CD4-positive, alpha-beta T cell treated with Interleukin-2 at 100 ng/mL for 4 hours (primary cell): ENCODE results near the gene HSPA12B.

Source experiments
- DNase-seq: peaks from one replicate; pipeline ENCODE4 v3.0.0-alpha.2; 2020; ENCODE audit warnings: low spot score

The HSPA12B gene

DNA sequence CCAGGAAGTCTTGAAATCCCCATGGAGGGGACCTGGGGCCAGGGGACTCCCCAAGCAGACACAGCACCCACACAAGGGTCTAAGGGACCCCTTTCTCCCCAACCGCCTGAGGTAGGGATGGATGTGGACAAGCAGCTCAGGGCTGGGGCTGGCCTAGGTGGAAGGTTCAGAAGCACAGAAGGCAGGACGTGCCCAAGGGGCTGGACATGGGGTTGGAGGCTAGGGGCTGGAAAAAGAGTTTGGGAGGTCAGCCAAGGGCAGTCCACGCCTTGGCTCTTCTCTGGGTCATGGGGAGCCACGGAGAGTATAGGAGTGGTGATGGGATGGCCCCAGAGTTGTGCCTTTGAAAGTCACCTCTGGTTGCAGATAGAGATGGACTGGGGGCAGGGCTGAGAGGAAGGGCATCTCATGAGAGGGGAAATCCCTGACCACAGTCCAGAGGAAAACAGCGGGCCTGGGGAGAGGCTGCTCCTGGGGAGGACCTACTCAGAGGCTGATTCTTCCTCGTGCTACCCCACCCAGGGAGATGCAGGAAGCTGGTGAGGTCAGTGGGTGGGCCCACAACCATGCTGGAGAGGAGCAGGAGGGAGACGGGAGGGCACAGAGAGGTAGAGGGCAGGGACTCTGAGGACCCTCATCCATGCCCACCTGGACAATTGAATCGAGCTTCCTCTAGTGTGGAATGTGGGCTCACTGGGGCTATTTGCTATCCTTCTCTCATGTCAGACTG lies 2.5 kb upstream of the HSPA12B start:
- DNase-seq: no peak

DNA sequence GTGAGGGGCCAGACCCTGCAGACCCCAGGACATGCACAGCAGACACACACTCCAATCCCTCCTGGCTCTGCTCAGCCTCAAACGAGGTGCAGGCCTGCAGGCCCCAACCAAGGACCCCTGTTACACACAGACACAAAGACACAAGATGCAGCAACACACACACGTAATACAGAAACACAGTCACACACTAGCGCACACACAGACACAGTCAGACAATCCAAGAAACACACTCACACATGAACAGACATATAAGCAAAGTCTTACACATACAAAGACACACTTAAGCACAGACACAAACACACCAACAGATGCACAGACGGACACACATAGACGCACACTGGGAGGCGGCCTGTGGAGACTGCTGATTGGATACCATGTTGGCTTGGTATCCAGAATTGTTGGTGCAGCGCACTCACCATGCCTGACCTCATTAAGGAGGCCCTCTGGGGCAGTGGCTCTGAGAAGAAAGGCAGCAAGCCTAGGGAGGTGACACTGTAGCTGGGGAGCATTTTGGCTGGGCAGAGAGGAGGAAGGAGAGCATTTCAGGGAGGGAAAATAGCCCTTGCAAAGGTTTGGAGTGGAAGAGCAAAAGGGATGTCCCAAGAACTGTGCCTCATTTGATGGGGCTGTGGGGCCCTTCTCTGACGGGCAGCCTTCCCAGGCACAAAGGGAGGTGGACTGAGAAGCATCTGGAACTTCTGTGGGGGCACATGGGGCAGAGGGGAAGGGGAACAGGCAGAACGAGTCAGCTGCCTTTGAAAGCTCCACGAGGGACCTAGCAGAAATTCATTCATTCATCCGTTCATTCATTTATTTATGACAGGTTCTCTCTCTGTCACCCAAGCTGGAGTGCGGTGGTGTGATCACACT lies 1.4 kb upstream of the HSPA12B start:
- DNase-seq: no peak

DNA sequence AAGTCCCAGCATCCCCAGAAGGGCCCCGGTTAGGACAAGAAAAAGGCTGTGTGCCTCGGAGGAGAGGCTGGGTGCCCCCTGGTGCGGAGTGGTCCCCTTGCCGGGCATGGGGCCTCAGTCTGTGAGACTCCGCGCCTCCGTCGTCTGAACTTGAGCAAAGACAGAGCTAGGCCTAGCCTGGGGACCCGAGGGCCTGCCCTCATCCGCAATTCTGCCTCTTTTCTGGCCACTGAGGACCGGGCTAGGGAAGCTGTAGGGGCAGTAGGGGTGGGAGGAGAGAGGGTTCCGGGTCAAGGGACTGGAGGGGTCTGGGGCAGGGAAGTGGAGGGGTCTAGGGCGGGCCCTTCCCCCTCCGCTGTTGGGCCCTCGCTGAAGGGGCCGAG lies 550 bp upstream of the HSPA12B start:
- DNase-seq: no peak

DNA sequence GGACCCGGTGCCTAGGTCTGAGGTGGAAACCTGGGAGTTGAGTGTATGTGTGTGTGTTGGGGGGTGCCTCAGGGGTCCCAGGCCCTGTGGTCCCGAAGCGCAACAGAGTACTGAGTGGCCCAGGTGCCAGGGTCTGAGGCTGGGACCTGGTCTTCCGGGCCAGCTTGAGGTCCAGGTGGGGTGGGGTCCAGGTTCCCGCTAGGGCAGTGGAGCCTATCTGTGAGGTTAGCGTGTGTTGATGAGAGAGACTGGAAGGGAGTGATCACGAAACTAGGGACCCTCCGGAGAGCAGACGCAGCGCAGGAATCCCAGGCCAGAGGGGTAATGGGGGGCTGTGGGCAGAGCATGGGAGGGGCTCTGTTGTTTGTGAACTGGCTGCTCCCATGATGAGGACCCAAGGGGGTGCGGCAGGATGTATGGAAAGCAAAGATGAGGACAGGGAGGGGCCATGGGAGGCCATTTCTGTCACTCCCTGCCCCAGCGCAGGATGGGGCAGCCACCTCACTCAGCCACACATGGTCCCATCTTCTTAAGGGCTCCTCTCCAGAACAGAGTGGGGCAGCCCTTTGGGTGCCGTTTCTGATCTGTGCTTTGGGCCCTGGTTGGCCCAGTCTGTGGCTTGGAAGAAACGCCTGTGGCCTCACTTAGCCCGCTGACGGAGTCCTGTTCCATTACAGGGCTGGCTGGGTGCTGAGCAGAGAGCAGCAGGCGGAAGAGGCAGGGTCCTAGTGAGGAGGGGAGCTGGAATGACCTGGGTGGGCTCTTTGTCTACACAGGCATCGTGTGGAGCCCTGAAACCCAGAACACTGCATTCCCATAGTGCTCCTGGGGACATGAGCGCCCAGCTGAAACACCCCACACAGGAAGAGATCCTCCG lies 872 bp downstream of the HSPA12B start:
- no peak for DNase-seq

DNA sequence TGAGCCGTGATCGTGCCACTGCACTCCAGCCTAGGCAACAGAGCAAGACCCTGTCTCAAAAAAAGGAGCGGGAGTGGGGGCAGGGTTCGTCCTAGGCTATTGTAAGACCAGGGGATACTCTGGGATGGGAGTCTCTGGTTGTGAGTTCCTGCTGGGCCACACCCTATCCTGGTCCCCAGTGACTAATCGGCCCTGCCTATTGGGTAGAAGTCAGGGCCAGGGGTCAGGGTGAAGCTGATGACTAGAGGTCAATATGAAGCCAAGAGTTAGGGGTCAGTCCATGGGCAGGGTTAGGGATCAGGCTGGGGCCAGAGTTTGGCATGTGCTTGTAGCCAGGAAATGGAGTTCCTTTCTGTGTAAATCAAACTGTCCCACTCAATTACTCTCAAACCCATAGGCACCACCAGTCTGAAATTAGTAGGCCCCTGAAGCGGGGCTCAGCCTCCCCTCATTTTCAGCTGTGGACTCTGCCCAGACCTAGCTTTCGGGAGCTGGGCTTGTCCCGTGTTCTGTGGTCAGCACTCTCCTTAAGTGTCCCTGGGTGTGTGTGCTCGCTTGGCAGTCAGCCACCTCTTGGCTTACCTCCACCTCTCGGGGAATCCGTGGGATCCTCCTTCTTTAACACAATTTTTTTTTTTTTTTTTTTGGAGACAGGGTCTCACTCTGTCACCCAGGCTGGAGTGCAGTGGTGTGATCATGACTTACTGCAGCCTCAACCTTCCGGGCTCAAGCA lies 1.8 kb downstream of the HSPA12B start:
- DNase-seq: no peak

DNA sequence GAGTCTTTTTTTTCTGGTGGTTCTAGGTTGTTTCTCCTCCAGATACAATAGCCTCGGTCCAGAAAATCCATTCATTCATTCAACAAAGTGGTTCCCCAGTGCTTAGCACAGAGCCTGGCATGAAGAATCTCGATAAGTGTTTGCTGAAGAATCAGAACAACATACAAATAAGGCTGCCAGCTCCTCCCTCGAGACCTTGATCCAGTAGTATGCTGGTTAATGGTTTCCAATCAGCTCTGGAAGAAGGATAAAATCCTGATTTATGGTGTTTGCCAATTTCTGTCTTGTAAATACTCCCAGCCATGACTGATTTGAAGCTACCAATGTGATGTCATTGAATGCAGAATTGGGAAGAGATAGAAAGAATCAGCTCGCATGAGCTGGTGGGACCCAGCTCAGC lies 3.3 kb downstream of the HSPA12B start:
- no peak for DNase-seq

DNA sequence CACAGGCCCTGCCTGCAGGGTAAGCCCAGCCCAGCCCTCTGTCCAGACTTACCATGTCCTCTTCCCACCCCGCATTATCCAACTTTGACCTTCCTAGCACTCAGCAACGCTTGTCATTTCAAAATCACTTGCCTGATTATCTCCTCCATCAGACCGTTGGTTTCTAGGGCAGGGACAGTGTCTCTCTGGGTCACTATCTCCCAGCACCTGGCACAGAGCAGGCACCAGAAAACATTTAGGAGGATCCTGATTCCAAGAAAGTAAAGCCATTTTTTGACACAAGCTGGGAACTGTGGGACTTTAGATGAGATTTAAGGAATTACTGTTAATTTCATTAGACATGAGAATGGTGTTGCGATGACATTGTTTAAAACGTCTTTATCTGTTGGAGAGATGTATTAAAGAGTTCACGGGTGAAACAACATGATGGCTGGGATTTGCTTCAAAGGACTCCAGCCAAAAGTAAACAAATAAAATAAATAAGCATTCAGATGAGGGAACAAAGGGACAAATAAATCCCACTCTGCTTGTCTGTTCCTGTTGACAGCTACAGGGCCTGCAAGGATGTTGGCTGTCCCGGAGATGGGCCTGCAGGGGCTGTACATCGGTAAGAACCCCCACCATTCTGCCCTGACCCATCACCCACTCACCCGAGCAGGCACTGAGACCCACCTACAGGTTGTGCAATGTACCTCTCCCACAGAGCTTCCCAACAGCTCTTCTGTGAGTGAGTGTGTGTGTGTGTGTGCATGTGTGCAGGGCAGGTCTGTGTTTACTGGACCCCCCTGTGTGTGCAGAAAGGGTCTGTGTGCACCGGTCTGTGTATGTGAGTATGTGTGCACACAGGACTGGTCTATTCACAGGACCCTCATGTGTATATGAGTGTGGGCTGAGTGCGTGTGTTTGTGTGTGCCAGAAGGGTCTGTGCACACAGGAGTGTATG lies 5.9 kb downstream of the HSPA12B start:
- DNase-seq: no peak

DNA sequence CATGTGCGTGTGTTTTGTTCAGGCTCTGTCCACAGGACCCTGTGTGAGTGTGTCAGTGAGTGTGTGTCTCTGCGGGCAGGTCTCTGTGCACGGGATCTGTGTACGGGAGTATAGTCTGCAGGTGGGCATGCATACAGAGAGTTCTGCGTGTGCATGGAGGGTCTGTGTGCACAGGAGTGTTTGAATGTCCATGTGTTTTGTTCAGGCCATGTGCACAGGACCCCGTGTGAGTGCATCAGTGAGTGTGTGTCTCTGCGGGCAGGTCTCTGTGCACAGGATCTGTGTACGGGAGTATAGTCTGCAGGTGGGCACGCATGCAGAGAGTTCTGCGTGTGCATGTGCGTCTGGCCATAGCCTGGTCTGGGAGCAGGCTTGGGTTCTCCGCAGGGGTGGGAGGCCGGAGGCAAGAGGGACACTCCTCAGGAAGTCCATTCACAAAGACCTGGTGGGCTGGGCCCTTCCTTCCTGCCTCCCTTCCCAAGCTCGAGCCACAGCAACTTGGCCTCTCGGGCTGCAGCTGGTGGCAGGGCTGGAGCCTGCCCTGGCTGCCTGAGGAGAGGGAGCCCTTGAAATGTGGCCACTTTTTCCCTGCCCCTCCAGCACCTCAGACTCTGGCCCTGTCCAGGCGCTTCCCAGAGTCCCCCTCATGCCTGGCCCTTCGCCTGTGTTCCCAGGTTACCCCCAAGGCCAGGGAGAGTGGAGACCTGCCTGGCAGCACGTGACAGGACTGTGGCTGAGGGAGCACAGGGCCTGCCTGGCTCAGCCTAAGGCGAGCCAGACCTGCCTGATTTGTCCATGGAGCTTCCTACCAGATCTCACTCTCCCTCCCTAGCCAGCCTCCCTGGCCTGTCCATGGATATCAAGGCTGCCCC lies 6.8 kb downstream of the HSPA12B start:
- DNase-seq: no peak

DNA sequence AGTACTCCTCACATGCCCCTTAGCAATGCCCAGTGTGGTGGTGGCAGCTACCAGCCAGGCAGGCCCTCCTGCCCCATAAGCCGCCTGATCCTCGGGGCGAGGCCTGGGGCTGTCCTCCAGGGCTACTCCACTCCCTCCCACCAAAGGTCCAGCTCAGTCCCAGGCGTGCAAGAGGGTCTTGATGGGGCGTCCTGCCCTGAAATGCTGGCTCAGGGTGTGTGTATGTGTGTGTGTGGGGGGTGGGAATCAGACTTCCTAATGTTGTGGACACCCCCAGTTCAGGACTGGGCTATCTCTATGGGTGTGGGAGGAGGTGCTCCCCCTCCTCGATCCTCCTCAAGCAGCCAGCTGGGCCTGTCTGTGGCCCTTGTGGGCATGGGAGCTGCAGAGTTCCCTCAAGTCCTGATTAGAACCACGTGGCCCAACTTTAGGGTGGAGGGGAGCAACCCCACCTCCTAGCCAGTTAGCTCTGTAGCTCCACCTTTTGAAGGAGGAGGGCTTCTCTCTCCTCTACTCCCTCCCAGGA lies 7.5 kb downstream of the HSPA12B start:
- no peak for DNase-seq

DNA sequence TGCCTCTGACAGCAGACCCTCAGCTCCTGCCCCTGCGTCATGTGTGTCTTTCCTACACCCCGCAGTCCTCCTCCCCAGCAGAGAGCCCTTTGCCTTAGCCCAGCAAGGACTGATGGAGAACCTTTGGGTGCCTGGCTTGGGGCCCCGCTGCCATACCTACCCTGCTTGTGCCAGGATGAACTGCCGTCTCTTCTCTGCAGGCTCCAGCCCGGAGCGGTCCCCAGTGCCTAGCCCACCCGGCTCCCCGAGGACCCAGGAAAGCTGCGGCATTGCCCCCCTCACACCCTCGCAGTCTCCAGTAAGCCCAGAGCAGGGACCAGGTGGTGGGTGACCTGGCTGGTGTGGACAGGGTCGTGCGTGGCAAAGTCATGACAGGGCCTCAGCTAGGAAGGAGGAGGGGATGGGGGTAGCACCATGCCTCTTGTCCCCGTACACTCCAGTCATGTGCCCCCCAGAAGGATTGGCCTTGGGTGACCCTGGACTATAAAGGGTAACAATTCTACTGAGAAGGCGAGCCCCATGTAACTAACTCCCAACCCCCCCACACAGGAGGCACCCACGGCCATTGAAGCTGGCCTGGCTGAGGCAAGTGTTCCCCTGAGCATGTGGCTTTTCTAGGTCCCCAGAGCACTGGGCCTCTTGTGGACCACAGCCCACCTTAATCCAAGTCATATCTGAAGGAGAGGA lies 8.3 kb downstream of the HSPA12B start:
- no peak for DNase-seq

DNA sequence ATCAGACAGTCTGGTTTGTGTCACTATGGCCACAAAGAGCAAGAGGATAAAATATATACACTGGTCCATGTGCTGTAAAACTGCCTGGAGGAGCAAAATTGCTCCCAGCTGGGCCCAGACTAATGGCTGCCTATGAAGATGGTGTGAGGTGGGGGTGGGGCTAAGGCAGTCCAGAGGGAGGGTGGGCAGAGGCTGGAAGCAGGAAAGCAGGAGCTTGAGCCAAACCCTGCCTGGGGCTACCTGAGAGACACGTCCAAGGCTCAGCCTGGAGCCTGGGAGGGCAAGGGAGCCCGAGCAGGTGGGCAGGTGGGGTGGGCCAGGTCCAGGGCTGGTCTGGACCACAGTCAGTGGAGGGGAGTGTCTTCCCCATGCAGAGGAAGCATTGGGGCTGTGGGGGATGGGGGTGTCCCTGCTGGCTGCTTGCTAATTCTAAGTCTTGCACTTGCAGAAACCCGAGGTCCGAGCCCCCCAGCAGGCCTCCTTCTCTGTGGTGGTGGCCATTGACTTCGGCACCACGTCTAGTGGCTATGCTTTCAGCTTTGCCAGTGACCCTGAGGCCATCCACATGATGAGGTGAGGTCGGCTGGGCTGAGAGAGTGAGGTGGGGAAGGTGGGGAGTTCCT lies 9.5 kb downstream of the HSPA12B start:
- no peak for DNase-seq

DNA sequence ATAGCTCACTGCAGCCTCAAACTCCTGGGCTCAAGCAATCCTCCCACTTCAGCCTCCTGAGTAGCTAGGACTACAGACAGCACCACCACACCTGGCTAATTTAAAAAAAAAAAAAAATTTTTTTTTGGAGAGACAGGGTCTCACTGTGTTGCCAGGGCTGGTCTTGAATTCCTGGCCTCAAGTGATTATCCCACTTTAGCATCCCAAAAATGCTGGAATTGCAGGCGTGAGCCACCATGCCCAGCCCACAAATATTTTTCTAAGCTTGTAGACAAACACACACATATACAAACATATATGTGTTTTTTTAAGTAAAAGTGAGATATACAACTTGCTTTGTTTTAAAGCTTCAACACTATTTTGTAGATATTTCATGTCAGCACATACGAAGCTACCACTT lies 10.8 kb downstream of the HSPA12B start:
- no peak for DNase-seq

DNA sequence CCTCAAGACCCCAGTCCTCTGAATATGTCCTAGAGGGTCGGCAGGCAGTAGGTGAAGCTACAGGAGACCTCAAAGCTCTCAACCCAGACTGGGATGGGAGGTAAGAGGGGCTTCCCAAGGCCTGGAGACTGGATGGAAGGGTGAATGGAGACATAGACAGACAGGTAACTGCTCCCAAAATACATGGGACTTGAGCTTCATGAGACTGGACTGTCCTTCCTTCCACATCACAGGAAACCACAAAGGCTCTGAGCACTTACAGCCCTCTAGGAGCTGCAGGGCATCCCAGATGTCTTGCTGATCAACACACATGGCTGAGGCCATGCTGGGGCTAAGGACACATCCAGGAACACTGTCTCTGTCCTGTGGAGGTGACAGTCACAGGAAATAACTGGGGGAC lies 11.6 kb downstream of the HSPA12B start:
- DNase-seq: no peak

DNA sequence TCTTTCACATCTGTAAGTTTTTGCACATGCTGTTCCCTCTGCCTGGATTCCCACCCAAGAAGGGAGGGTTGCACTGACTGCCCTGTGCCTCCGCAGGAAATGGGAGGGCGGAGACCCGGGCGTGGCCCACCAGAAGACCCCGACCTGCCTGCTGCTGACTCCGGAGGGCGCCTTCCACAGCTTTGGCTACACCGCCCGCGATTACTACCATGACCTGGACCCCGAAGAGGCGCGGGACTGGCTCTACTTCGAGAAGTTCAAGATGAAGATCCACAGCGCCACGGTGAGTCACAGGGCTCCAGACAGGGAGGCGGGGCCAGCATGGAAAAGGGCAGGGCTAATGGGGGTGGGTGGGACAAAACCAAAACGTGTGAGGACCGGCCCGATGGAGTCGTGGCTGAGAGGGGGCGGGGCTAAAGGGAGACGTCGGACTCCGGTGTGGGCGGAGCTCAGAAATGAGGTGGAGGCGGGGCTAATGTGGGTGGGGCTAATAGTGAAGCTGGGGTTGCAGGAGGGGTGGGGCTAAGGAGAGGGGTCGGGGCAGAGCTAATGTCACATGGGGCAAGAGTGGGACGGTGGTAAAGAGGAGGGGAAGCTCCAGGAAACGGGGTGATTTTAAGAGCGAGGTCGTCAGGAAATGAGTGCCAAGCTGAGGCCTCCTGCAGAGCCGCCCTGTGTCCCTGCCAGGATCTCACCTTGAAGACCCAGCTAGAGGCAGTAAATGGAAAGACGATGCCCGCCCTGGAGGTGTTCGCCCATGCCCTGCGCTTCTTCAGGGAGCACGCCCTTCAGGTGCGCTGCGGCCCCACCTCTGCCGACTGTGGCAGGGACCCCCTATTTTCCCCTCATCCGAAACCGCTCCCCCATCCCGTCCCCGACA lies 12.6 kb downstream of the HSPA12B start:
- peak; percentile 78 for DNase-seq

DNA sequence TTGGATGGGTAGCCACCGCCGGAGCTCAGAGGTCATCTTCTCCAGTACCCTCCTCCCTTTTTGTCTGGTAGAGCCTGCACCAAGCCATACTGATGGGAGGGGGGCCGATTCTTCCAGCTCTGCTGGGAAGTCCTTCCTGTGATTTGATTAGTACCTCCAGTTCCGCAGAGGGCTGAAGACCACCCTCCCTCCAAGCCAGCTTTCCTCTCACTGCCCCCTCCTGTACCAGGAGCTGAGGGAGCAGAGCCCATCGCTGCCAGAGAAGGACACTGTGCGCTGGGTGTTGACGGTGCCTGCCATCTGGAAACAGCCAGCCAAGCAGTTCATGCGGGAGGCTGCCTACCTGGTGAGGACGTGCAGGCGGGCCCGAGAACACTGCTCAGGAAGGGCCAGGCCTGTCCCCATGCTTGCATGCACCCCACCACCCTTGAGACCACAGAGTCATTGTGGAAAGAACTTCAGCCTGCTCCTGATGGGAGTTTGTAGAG lies 13.2 kb downstream of the HSPA12B start:
- DNase-seq: no peak

DNA sequence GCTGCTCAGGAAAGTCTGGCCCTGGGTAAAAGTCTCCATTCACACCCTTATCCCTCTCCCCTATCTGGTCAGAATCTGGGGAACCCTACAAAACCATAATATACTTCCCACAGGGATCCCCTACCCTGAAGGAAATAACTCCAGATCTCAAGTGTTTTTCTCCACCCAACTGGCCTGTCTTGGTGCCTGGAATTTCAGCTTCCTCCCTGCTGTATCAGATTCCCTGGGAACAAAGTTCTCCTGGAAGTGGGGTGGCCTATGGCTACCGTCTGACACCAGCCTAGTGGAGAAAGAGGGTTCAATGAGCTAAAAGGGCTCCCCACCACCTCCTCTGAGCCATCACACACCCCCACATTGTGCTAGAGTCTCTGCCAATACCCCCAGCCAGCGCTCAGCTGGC lies 15.0 kb downstream of the HSPA12B start:
- DNase-seq: no peak

DNA sequence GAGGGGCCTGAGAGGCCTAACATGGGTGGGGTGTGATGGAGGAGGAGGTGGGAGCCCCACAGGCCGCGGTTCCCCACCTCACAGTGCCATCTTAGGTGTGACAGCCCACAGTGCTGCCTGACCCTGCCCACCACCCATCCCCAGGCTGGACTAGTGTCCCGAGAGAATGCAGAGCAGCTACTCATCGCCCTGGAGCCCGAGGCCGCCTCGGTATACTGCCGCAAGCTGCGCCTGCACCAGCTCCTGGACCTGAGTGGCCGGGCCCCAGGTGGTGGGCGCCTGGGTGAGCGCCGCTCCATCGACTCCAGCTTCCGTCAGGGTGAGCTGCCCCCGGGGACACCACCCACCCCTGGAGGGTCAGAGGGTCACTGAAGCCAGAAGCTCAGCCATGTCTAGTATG lies 15.6 kb downstream of the HSPA12B start:
- DNase-seq: no peak
